Stimulated activated CD8-positive, alpha-beta memory T cell treated with anti-CD3 and anti-CD28 coated beads, Interleukin-15, amount 100 ng/mL, for 48 hours (primary cell): ENCODE data around the gene SLC6A18.
"Not testable (repeated sequence)": the region's sequence is repeated elsewhere in the genome, so short reads cannot be mapped to it uniquely, and the experiment has no call there.

Experiments used
- DNase-seq, 2 donors: peaks; one replicate each; pipeline ENCODE4 v3.0.0-alpha.2; 2020; ENCODE audit warnings: low read depth in 2 of 2

SLC6A18 gene

DNA sequence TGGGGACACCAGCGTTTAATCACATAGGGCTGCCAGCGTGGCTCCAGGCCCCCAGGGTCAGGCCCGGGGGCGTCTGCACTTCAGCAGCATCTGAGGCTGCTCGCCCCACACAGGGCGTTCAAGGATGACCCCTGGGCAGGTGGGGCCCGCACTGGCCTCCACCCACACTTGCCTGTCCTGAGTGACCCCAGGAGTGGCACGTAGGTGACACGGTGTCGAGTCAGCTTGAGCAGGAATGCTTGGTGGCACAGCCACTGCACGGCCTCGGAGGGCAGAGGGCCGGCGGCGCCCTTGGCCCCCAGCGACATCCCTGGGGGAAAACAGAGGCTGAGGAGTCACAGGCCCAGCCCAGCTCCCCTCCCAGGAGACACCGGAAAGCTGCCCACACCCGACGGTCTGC lies 29.0 kb downstream of the SLC6A18 start:
- no peak for DNase-seq

DNA sequence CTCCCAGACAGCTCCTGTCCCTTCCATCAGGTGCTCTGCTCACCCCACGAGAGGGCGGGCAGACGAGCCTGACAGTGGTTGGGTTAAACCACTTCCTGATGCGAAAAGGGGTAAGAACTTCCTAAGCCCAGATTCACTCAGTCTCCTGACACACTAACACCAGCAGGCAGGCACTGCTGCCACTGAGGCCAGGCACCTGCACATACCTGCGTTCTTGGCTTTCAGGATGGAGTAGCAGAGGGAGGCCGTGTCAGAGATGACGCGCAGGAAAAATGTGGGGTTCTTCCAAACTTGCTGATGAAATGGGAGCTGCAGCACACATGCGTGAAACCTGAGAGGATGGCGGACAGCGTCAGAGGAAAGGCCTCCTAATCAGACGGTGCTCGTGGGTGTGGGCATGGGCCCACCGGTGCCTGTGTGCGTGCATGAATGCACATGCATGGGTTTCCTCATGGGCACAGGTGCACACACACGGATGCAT lies 29.9 kb downstream of the SLC6A18 start:
- no peak for DNase-seq

DNA sequence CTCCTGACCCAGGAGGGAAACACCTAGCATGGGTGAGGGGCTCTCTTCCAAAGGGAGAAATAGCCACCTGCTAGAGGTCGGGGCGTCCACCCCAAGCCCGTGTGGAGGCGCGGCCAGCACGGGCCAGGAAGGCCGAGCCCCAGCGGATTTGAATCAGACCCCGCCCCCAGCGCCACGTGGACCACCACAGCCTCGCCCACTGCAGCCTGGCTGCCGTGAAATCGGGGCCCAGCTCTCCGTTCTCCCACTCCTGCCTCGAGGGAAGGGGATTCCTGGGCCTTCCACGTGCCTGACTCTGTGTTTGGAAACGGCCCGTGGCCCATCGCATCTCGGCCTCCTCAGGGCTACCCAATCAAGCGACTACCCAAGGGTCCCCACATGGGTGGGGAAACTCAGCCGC lies 31.6 kb downstream of the SLC6A18 start:
- no peak for DNase-seq

DNA sequence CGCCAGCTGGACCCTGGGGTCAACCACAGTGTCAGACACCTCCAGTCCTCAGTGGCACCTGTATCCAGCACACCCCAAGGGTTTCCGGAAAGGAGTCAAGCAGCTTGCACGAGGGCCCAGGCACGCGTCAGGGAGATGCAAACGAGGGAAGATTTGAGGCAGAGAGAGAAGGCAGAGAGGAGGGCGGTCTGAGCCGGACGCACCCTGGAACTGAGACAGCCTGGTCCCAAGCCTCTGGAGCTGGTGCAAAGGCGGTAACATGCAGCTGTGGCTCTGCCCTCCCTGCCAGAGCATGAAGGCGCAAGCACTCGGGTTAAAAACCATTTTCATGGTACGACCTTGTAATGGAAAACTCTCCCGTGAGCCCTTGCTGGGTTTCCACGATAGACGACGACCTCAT lies 32.2 kb downstream of the SLC6A18 start:
- DNase-seq, result no peak

DNA sequence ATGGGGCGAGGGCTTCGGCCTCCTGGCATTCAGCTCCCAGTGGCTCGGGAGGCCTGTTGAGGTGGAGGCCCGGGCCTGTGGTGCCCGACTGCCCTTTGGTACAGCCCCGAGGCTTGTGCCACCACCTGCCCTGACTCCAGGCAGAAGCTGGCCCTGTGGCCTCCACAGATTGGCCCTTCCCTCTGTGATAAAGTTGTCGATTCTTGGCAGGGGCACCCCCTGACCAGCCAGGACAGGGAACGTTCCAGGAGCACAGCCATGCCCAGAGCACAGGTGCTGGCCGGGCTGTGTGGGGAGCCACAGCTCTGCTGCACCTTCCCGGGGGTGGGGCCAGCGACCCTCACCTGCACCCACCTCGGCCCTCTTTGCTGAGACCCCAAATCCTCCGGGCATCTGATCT lies 32.7 kb downstream of the SLC6A18 start:
- no peak for DNase-seq

DNA sequence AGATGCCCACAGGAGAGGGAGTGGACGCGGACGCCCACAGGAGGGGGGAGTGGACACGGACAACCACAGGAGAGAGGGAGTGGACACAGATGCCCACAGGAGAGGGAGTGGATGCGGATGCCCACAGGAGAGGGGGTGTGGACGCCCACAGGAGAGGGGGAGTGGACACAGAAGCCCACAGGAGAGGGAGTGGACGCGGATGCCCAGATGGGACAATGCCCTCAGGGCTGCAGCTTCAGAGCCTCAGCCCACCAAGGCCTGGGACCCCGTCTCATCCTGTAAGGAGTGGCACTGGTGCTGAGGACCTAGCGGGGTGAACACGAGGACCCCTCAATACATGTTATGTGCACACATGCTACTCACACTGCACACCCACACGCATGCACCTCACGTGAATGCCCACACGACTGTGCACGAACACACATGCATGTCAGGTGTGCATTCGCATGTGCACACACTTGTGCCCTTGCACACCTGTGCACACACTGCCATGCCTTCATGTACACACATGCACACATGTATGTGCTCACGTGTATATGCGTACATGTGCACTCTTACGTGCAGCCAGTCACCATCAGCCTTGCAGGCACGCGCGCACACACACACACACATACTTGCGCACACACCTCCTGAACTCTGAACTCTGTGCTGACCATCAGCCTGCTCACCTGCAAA lies 34.8 kb downstream of the SLC6A18 start:
- no peak for DNase-seq

DNA sequence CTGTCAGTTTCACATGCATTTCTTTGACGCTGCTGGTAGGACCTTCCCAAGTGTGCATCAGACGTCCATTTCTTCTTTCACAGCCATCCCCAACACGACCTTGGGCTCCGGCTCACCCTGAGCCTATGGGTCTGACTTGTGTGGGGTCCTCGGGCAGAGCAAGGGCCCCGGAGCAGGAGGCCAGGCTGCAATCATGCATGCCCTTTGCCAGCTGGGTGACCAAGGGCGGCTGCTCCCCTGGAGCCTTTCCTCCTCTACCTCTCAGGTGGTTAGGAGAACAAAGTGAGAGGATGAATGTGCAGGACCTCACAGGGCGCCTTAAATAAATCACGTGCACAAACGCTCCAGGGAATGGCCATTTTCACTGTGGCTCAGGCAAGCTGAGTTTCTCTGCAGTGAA lies 36.5 kb downstream of the SLC6A18 start:
- no peak for DNase-seq

DNA sequence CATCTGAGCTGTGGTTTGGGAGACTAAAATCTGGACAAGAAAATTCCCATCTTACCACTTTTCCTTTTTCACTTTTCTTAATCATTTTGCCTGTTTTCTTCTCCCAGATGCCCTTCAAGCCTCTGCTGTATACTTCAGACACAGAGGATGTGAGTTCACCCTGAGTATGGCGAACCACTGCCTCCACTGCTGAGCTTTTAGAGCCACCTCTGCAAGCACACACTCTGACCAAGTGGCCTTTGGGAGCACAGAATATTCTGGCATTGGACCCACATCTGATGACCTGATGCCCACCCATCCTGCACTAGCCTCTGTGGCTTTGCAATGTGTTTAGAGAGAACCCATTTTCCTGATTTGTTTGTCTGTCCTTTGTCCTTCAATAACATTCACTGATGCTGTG lies 37.2 kb downstream of the SLC6A18 start:
- no peak for DNase-seq

DNA sequence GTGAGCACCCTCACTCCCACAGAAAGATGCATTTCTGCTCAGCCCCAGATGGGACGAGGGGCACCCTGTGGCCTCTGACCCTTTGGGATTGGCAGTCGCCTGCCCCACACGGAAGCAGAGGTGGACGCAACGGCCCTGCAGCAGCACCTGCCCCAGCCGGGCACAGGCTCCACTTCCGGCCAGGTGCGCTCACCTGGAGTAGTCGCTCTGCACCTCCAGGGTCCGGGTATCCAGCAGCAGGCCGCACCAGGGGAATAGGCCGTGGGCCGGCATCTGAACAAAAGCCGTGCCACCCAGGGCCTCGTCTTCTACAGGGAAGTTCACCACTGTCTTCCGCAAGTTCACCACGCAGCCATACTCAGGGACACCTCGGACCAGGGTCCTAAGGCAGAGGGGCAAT lies 39.0 kb downstream of the SLC6A18 start:
- no peak for DNase-seq

DNA sequence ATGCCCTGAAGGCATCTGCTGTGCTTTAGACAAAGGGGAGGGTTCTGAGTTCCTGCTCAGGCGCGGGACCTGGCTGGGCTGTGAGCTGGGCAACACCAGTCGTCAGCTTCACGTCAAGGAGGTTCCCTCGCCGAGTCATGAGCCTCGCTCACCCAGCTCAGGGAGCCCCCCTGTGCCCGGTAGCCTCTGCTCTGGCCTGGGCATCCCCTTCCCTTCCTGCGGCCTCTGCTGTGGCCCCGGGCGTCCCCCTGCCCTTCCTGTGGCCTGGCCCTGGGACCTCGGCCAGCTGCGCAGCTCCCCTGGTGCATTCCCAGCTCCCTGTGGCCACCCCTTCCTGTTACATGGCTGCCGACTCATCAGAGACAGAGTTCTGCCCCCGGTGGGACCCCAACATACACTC lies 39.8 kb downstream of the SLC6A18 start:
- no peak for DNase-seq

DNA sequence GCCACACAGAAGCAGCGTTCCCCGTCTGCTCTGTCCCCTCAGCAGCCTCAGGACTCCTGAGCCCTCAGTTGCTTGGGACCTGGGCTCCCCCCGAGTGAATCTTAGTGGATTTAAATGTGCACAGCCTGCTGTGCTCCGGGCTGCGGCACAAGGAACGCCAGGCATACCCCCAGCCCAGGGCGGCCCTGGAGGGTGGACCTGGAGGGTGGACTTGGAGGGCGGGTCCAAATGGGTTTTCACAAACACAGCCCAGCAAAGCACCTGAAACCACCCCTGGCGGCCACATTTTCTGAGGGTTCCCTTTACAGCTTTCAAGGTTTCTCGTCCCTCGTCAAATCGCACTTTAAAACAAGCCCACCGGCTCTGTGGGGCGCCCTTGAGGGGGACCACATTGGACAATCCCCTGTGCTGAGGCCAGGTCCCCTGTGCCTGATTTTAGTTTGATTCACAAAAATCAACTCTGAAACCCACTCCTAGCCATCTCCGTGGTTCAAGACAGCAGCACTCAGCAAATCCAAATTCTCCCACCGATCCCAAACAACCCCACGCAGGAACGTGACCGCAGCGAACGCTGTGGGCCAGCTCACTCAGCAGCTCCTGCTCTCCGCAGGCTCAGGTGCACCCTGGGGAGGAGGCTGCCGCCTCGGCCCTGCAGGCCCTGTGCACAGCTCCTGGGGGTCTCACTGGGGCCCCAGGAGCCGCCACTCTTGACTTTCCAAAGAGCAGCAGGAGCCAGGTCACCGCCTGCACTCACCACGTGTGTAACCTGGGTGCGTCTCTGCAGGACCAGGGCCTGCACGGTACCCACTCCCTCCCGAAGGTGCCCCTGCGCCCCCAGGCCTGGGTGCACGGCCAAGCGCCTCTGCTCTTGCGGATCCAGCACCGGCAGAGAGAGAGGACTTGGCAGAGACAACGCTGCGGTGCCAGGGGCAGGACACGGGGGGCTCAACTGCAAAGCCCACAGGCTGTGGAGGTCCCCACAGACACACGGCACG lies 40.6 kb downstream of the SLC6A18 start:
- DNase-seq, result no peak

DNA sequence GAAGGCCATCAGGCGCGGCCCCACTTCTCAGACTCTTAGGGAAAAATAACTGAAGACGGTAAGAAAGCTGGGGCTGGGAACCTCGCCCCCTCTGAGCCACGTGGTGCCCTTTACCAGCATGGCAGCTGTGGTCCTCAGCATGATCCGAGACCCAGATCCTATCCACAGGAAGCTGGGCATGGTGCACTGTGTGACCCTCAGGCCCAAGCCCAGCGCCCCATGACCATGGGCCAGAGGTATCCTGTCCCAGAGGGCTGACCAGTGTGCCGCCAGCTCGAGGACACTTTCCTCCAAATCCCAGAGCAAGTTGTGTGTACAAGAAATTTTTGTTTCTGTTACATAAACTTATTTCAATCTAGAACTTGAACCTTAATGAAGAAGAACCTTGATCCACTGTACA lies 41.6 kb downstream of the SLC6A18 start:
- no peak for DNase-seq

DNA sequence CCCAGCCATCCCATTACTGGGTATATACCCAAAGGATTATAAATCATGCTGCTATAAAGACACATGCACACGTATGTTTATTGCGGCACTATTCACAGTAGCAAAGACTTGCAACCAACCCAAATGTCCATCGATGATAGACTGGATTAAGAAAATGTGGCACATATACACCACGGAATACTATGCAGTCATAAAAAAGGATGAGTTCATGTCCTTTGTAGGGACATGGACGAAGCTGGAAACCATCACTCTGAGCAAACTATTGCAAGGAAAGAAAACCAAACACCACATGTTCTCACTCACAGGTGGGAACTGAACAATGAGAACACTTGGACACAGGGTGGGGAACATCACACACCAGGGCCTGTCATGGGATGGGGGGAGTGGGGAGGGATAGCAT lies 42.3 kb downstream of the SLC6A18 start:
- not testable (repeated sequence) for DNase-seq

DNA sequence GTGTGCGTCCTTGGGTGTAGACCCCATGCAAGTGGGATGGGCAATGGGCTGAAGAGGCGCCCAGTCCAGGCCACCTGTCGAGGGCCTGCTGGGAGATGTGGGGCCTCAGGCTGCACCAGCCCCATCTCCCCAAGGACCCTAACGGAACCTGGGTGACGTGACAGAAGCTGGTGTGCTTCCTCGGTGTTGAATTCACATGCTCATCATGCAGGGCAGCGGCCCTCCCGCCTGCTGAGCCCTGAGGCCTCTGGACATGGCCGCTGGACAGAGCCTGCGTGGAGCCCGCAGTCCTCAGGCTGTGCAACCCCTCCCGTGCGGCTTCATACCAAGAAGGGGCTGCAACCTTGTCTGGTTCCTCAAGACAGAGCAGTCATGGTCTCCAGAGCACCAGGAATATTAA lies 42.9 kb downstream of the SLC6A18 start:
- DNase-seq, result no peak

DNA sequence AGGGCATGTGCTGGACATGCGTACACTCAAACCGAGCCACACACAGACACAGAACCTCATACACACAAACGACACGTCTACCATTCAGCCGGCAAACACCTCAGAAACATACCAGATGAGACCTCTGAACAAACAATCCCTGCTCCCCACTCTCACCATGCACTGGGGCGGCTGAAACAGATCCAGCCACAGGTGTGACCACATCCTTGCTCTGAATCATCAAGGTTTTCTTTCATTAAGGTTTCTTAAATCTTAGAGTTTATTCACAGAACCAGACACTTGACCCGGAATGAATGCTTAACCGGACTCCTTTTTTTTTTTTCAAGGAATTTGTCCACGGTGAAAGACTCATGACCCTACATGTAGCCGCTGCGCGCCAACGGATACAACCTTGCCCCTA lies 43.5 kb downstream of the SLC6A18 start:
- peak; percentile 26 to 43 for DNase-seq

DNA sequence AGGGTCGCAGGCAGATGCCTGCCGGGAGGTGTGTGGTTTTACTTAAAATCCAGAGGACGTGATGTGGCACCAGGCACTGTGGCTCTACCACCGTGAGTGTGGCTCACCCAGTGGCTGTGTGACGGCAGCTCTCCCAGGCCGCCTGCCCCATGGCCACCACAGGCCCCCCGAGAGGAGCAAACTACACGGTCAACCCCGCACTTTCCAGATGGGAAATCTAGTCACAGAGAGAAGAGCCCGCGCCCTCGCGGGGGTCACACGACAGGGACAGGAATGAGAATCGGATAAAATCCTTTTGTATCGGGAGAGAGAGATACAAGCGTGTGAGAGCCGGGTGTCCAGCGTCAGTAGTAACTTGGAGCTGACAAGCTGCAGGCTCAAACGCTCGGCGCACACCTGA lies 45.2 kb downstream of the SLC6A18 start:
- no peak for DNase-seq

DNA sequence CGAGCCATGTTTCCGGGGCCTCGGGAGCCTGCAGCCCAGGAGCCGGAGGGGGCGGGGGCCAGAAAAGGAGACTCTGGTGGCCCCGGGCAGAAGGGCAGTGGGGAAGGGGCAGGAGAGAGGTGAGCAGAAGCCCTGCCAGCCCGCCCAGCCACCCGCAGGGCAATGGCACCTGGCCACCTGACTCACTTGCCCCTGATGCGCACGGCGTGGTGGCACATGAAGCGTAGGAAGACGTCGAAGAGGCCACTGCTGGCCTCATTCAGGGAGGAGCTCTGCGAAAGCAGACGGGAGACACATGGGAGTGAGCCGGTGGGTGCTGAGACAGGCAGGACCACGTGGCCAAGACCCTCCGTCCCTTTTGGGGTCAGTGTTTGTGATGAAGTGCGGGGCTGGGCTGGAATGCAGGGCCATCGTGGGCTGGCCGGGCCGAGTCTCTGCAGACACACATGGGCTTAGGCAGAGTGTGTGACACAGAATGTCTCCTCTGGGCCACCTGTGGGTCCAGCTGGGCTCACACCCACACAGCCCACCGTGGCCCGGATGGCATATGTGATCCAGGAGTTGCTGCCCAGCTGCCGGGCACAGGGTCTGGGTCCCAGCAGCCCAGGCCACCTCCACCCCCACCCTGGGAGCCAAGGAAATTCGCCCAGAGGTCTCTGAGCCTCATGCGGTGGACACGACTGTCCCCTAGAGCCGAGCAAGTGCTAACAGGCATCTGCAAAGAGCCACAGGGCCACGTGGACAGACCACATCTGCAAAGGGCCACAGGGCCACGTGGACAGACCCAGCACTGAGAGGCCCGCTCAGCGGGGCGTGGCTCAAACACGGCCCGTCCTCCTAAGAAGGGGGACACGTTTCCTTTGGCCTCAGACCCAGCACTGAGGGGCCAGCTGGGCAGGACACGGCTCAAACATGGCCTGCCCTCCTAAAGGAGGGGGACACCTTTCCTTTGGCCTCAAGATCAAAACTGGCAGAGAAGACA lies 46.0 kb downstream of the SLC6A18 start:
- DNase-seq, result no peak

DNA sequence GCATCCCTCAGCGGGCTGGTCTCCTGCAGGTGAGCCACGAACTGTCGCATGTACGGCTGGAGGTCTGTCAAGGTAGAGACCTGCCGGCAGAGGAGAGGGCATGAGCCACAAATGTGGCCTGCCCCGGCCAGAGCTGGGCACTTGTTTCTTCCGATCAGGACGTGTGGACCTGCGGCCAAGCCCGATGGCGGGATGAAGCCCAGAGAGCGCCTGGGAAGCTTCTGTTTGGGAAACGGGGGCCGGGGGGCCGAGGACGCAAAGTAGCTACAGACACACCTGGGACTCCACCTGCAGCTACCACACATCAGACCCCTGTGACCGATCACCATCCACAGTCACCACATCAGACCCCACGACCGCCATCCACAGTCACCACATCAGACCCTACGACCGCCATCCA lies 47.0 kb downstream of the SLC6A18 start:
- DNase-seq, result no peak

DNA sequence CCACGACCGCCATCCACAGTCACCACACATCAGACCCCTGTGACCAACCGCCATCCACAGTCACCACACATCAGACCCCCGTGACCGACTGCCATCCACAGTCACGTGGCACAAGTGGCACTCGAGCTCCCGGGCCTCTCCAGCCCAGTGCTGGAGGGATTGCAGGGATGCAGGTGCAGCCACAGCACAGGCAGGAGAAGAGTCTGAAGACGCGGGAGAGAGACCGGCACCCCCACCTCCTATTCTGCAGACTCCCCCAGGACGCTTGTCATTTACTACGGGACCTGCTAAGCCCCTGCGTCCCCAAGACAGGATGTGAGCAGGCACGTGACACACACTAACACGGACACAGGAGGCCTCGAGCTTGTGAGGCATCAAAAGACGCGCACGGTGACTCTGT lies 48.6 kb downstream of the SLC6A18 start:
- no peak for DNase-seq

DNA sequence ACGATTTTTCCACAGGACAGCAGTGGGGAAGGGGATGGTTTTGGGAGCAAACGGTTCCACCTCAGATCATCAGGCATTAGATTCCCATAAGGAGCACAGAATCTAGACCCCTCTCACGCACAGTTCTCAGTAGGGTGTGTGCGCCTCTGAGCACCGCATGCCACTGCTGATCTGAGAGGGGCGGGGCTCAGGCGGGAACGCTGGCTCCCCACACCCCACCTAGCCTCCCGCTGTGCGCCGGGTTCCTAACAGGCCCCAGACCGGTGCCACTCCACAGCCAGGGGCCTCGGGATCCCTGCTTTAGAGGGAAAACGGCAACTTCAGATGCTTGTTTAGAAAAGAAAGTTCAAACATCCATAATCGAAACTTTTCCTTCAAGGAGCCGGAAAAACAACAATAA lies 49.3 kb downstream of the SLC6A18 start:
- DNase-seq, result no peak
